Breast epithelium (tissue), 3 donors: ENCODE measurements around the gene CD47.

Experiments
- CTCF ChIP-seq, 3 donors: fragments of 450-650 bp; IDR thresholded peaks; one replicate each; pipeline ENCODE4 v1.5.1; 2016 to 2017; ENCODE audit warnings: antibody characterized with exemption in 3 of 3, mild to moderate bottlenecking in 3 of 3, moderate library complexity in 3 of 3
- POLR2A ChIP-seq: fragments of 450-650 bp; IDR thresholded peaks from one replicate; pipeline ENCODE4 v1.6.1; 2016; ENCODE audit warnings: antibody characterized with exemption, mild to moderate bottlenecking, moderate library complexity

- TF ChIP-seq CTCF (IDR thresholded peaks at IDR 0.05) = no peak
- no peak for TF ChIP-seq POLR2A
Measured at GRCh38 chr3:108054935-108055334, 35.9 kb downstream of the CD47 start.
